Upper lobe of left lung (tissue), 6 donors: ENCODE results near the gene MYO1F. TPM values are rescaled to one million over a fixed set of nuclear protein-coding genes. Genes with fewer than 3 reads are reported as not detected.

Experiments used
- ATAC-seq, 2 donors: fragments of 200-7000 bp; cut with Tn5 transposase; one replicate each; pipeline ENCODE4 v1.9.1; 2022; ENCODE audit warnings: mild to moderate bottlenecking in 2 of 2, moderate library complexity in 2 of 2; ENCODE audit not compliant: low FRiP score in 2 of 2
- DNase-seq, 2 donors: peaks; one replicate each; pipeline ENCODE4 v3.0.0-alpha.2; 2019 to 2020
- H3K27ac ChIP-seq, 4 donors: fragments of 200-600 bp; sonication (generic); one replicate each; pipeline ENCODE4 v1.5.1; 2016 to 2019
- H3K27me3 ChIP-seq, 4 donors: fragments of 200-600 bp; sonication (generic); one replicate each; pipeline ENCODE4 v1.5.1; 2017 to 2019
- H3K36me3 ChIP-seq, 4 donors: fragments of 200-600 bp; sonication (generic); one replicate each; pipeline ENCODE4 v1.5.1; 2016 to 2019
- H3K4me1 ChIP-seq, 4 donors: fragments of 200-600 bp; sonication (generic); one replicate each; pipeline ENCODE4 v1.5.1; 2018 to 2019
- H3K4me3 ChIP-seq, 4 donors: fragments of 200-600 bp; sonication (generic); one replicate each; pipeline ENCODE4 v1.5.1; 2017 to 2019; ENCODE audit warnings: mild to moderate bottlenecking in 2 of 4, moderate library complexity in 1 of 4
- H3K9me3 ChIP-seq, 4 donors: fragments of 200-600 bp; sonication (generic); one replicate each; pipeline ENCODE4 v1.5.1; 2018 to 2019
- CTCF ChIP-seq, 6 experiments: fragments of 450-650 bp in 4 of 6; fragments of 200-600 bp in 2 of 6; sonication (generic) in 2 of 6; IDR thresholded peaks; one replicate each; pipeline ENCODE4 v1.5.1; 2016 to 2019; ENCODE audit warnings: antibody characterized with exemption in 6 of 6
- EP300 ChIP-seq, 4 donors: sonication (generic); formaldehyde crosslinking; IDR thresholded peaks; one replicate each; pipeline ENCODE4 v1.5.1; 2017; ENCODE audit warnings: antibody characterized with exemption in 4 of 4, control low read depth in 2 of 4
- POLR2A ChIP-seq, 4 donors: fragments of 450-650 bp; IDR thresholded peaks; one replicate each; pipeline ENCODE4 v1.5.1; 2016 to 2017; ENCODE audit warnings: antibody characterized with exemption in 4 of 4, mild to moderate bottlenecking in 2 of 4
- POLR2AphosphoS5 ChIP-seq, 2 donors: sonication (generic); formaldehyde crosslinking; IDR thresholded peaks; one replicate each; pipeline ENCODE4 v1.5.1; 2017; ENCODE audit warnings: antibody characterized with exemption in 2 of 2
- WGBS, 2 donors: methylation state at CpG; one replicate each; pipeline ENCODE4 v1.1.5; 2017 to 2018; 5-methylcytosine and 5-hydroxymethylcytosine counted together
- total RNA-seq, 6 donors: library from RNA; depleted of rRNA in 4 of 6; stranded (reverse); fragments of >200 nt in 4 of 6; gene quantifications; one replicate each; pipeline versions ENCODE4 v1.1.0 to v1.2.1, GENCODE V29; 2016 to 2021
- donor health status: DM: no; HTN: no; CAD: no; lungs with moderate emphysema.
- donor health status: DM: no; HTN: yes; CAD: no; lungs with severe emphysema.

The MYO1F gene
- total RNA-seq, 6 donors from 2014 or later = 47.3 to 246 (median 127) TPM

DNA sequence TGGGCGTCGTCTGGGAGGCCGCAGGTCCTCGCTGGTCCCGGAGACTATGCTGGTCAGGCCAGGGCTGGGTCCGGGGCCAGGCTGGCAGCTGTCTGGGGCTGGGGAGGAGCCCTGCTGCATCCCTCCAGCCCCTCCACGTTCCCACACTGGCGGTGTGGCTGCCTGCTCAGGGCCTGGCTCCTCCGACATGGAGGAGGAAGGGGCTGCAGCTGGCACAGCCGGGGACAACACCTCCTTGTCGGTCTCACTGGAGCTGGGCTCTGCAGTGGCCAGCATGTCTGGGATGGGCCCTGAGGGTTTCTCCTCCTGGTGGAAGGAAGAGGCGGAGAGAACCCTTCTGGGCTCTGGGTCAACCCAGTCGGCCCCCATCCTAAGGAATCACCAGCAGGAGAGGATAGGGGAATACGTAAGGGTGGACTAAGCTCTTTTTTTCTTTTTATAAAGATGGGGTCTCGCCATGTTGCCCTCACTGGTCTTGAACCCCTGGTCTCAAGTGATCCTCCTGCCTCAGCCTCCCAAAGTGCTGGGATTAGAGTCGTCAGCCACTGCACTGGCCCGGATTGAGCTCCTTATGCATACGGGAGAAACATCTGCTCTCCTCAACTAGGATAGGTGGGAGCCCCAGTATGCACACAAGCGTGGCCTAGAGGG lies 64.1 kb downstream of the MYO1F start:
- TF ChIP-seq POLR2A (IDR thresholded peaks at IDR 0.05) = no peak
- no peak for TF ChIP-seq EP300 (IDR thresholded peaks at IDR 0.05)
- TF ChIP-seq POLR2AphosphoS5 (IDR thresholded peaks at IDR 0.05) = no peak
- TF ChIP-seq CTCF (IDR thresholded peaks at IDR 0.05) = no peak
- Histone ChIP-seq H3K27ac (peak overlapping the region; percentile 94 to 100 (median 99)), H3K4me1 (peaks cover 29 to 56% (median 44%) of the 10 kb centered on the region in 4 donors), H3K27me3 (no peaks in the 10 kb centered on the region), H3K4me3 (peak overlapping the region; percentile 46 to 78 (median 70)), H3K9me3 (no peaks in the 10 kb centered on the region), H3K36me3 (peaks cover 0 to 15% (median 3%) of the 10 kb centered on the region in 4 donors)
- DNase-seq = peak in 1 of 2 donors; percentile 81
- no peak for ATAC-seq
- 29 to 58% methylated on average over 7 to 16 of the region's 19 CpGs for WGBS, 2 donors

DNA sequence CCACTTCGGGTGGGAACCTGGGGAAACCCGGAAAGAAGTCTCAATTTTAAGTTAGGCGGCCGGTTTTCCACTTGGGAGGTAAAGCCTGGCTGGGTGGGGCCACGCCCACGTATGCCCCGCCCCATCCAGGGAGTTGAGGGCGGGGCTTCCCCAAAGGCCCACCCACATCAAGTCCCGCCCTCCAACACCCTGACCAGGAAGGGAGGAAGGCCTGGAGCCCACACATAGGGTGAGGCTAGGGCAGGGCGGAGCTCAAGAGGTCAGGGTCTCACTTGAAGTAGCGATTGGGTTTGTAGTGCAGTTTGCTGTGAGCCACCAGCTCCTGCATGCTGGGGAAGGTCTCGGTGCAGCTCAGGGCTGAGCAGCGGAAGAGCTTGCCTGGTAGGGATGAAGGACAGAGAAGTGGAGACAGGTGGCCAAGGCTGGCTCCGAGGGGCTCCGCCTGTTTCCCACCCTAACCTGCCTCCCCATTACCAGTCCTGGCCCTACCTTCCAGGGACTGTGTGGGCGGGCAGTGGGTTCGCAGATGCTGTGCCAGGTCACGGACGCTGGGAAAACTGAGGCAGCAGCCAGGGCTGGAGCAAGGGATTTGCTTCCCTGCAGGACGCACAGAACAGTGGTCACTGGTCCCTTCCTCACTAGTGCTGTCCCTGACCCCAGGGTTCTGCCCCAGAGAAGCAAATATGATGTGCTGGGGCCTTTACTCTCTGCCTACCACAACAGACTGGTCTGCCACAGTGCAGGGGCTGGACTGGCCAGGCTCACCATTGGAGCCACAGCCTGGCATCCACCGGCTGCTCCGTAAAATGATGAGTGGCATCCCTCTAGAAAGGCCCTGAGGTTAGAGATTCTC lies 64.9 kb downstream of the MYO1F start:
- Histone ChIP-seq H3K9me3 (no peaks in the 10 kb centered on the region), H3K4me1 (peaks cover 23 to 48% (median 36%) of the 10 kb centered on the region in 4 donors), H3K36me3 (peaks cover 0 to 15% (median 3%) of the 10 kb centered on the region in 4 donors), H3K4me3 (peak overlapping the region in 2 of 4 donors; percentile 29 to 77), H3K27ac (peak overlapping the region; percentile 94 to 100 (median 99)), H3K27me3 (no peaks in the 10 kb centered on the region)
- TF ChIP-seq CTCF (IDR thresholded peaks at IDR 0.05) = no peak
- peak in 1 of 4 donors; percentile 1 for TF ChIP-seq POLR2A (IDR thresholded peaks at IDR 0.05)
- no peak for ATAC-seq
- 74 to 84% methylated on average over 17 to 22 of the region's 22 CpGs for WGBS, 2 donors
- DNase-seq = peak in 1 of 2 donors; percentile 72

GRCh38 chr19:8511573-8512101 lies 65.6 kb downstream of the MYO1F start:
- H3K27ac ChIP-seq = peak overlapping the region in 2 of 4 donors; percentile 9 to 94
- H3K4me3 ChIP-seq = peak overlapping the region in 1 of 4 donors; percentile 29

GRCh38 chr19:8510589-8511115 lies 66.6 kb downstream of the MYO1F start:
- TF ChIP-seq POLR2AphosphoS5 (IDR thresholded peaks at IDR 0.05) (no peak), CTCF (IDR thresholded peaks at IDR 0.05) (no peak), EP300 (IDR thresholded peaks at IDR 0.05) (no peak), POLR2A (IDR thresholded peaks at IDR 0.05) (no peak)
- ATAC-seq = no peak
- WGBS, 2 donors = 89 to 90% methylated on average over 25 to 39 of the region's 52 CpGs

More at GRCh38 chr19:8511573-8512101, 65.6 kb downstream of the MYO1F start:
- Histone ChIP-seq H3K4me1 (peaks cover 20 to 43% (median 31%) of the 10 kb centered on the region in 4 donors), H3K27me3 (no peaks in the 10 kb centered on the region), H3K9me3 (no peaks in the 10 kb centered on the region), H3K36me3 (peaks cover 0 to 15% (median 3%) of the 10 kb centered on the region in 4 donors)
- peak in 1 of 2 donors; percentile 89 for DNase-seq
- TF ChIP-seq POLR2A (IDR thresholded peaks at IDR 0.05) (peak in 1 of 4 donors; percentile 6), POLR2AphosphoS5 (IDR thresholded peaks at IDR 0.05) (no peak)
- WGBS, 2 donors = 56 to 87% methylated on average over 20 to 30 of the region's 45 CpGs
- no peak for ATAC-seq

More at GRCh38 chr19:8510589-8511115, 66.6 kb downstream of the MYO1F start:
- H3K36me3 ChIP-seq = peaks cover 0 to 15% (median 3%) of the 10 kb centered on the region in 4 donors
- DNase-seq = peak in 1 of 2 donors; percentile 83
- no peak overlapping the region for H3K4me3 ChIP-seq
- no peaks in the 10 kb centered on the region for H3K27me3 ChIP-seq
- H3K9me3 ChIP-seq = no peaks in the 10 kb centered on the region
- no peak overlapping the region for H3K27ac ChIP-seq
- peaks cover 28 to 47% (median 39%) of the 10 kb centered on the region in 4 donors for H3K4me1 ChIP-seq
